Endothelial cell of umbilical vein (primary cell): ENCODE results near the gene CDK4. TPM values are rescaled to one million over a fixed set of nuclear protein-coding genes. Genes with fewer than 3 reads are reported as not detected.

Experiments
- BruUV-seq: library from RNA; stranded (reverse); fragments of 400-500 nt; replicated peaks from 2 replicates; lab custom pipeline; 2021; lab: Mats Ljungman, UMichigan
- CTCF ChIA-PET: fragments of 300-600, 350-600 bp; sonication (Branson Sonifier 250); formaldehyde crosslinking; loops from one replicate; lab custom pipeline; 2021; ENCODE audit warnings: antibody characterized with exemption, inconsistent platforms; lab: Charles Lee
- POLR2A ChIA-PET: fragments of 300-600, 350-600 bp; sonication (Branson Sonifier 250); formaldehyde crosslinking; loops from one replicate; lab custom pipeline; 2021; ENCODE audit warnings: antibody characterized with exemption, inconsistent platforms; lab: Charles Lee
- DNase-seq: peaks from one replicate; pipeline ENCODE4 v3.0.0-alpha.2; 2011; ENCODE audit warnings: low read depth, low spot score
- FAIRE-seq: peaks from 2 replicates; lab custom pipeline; 2011; peaks lifted over from hg19 to GRCh38; lab: Jason Lieb, UNC
- H2AFZ ChIP-seq: 2 replicates; pipeline ENCODE4 v1.6.0; 2012; ENCODE audit warnings: low read depth, low read length, control low read depth, inconsistent platforms
- H3K27ac ChIP-seq: 2 replicates; pipeline ENCODE4 v1.5.1; 2011; ENCODE audit warnings: low read depth, mild to moderate bottlenecking, control low read depth, low read length, moderate library complexity; ENCODE audit not compliant: insufficient read depth
- H3K27me3 ChIP-seq, 2 experiments: 2 replicates each; pipeline versions ENCODE4 v1.6.0 to v1.6.1; 2011; ENCODE audit warnings: low read length in 2 of 2, mixed read lengths in 1 of 2; ENCODE audit not compliant: control insufficient read depth in 2 of 2, insufficient read depth in 2 of 2
- H3K36me3 ChIP-seq, 2 experiments: 2 replicates in 1 of 2; 3 replicates in 1 of 2; pipeline ENCODE4 v1.5.1; 2011; ENCODE audit warnings: low read length in 2 of 2, mild to moderate bottlenecking in 1 of 2, moderate library complexity in 1 of 2; ENCODE audit not compliant: control insufficient read depth in 2 of 2, insufficient read depth in 2 of 2; ENCODE audit errors: extremely low read depth in 1 of 2
- H3K4me1 ChIP-seq: 3 replicates; pipeline ENCODE4 v1.5.1; 2011; ENCODE audit warnings: mild to moderate bottlenecking, low read length; ENCODE audit not compliant: control insufficient read depth, insufficient read depth; ENCODE audit errors: extremely low read depth
- H3K4me2 ChIP-seq: 2 replicates; pipeline ENCODE4 v1.6.1; 2011; ENCODE audit warnings: low read length, control low read depth, mixed read lengths; ENCODE audit not compliant: insufficient read depth
- H3K4me3 ChIP-seq, 3 experiments: fragments of 200-600 bp in 1 of 3; sonication (generic), shearing (Covaris generic) in 1 of 3; replicated peaks in 1 of 3; 2 replicates each; pipeline ENCODE4 v1.5.1; 2011 to 2016; ENCODE audit warnings: control low read depth in 3 of 3, low read length in 3 of 3, mild to moderate bottlenecking in 2 of 3, inconsistent platforms in 1 of 3, low read depth in 1 of 3, moderate library complexity in 1 of 3; ENCODE audit not compliant: insufficient read depth in 1 of 3
- H3K79me2 ChIP-seq: 2 replicates; pipeline ENCODE4 v1.6.0; 2012; ENCODE audit warnings: low read length, inconsistent platforms; ENCODE audit not compliant: control insufficient read depth, insufficient read depth
- H3K9ac ChIP-seq: replicated peaks from 2 replicates; pipeline ENCODE3; 2011; ENCODE audit warnings: low read length, control low read depth; ENCODE audit not compliant: insufficient read depth; ENCODE audit errors: extremely low read depth
- H3K9me1 ChIP-seq: replicated peaks from 3 replicates; pipeline ENCODE4 v1.6.0; 2011; ENCODE audit warnings: mild to moderate bottlenecking, low read length; ENCODE audit not compliant: control insufficient read depth, insufficient read depth; ENCODE audit errors: extremely low read depth
- H3K9me3 ChIP-seq: replicated peaks from 2 replicates; pipeline ENCODE4 v1.5.1; 2012; ENCODE audit warnings: low read length, inconsistent platforms; ENCODE audit not compliant: control insufficient read depth, insufficient read depth
- H4K20me1 ChIP-seq: replicated peaks from 2 replicates; pipeline ENCODE3; 2011; ENCODE audit warnings: mild to moderate bottlenecking, low read length; ENCODE audit not compliant: control insufficient read depth, insufficient read depth; ENCODE audit errors: extremely low read depth
- EZH2 ChIP-seq: IDR thresholded peaks from 2 replicates; pipeline ENCODE4 v1.6.1; 2012; ENCODE audit warnings: borderline replicate concordance, low read depth, mild to moderate bottlenecking, moderate library complexity, low read length, inconsistent platforms; ENCODE audit not compliant: severe bottlenecking
- MYC ChIP-seq: IDR thresholded peaks from one replicate; pipeline ENCODE4 v1.6.1; 2011; ENCODE audit warnings: mild to moderate bottlenecking, low read depth, low read length
- dilution Hi-C: fragments of 300-500 bp; cut with MboI; formaldehyde crosslinking; loops from one replicate; pipeline ENCODE4 v1.15.0; 2019; ENCODE audit warnings: low sequenced_read_pairs; ENCODE audit not compliant: extremely low pct_ligation_motif_present
- intact Hi-C: fragments of 100-400 bp; cut with micrococcal nuclease; formaldehyde crosslinking; loops from one replicate; pipeline ENCODE4 v1.10.0; 2022
- polyA plus RNA-seq, 4 experiments: library from polyadenylated mRNA; depleted of rRNA in 3 of 4; stranded (reverse) in 3 of 4; unstranded in 1 of 4; fragments of >200 nt; gene quantifications; 2 replicates each; pipeline versions ENCODE4 v1.2.1 to v1.2.3, GENCODE V29; 2011 to 2012; ENCODE audit warnings: missing spikeins in 1 of 4
- total RNA-seq: library from RNA; stranded (reverse); gene quantifications from 2 replicates; pipeline ENCODE4 v1.2.3, GENCODE V29; 2021
- TF ChIP-seq, protein P1 (sequence below), 2 donors: IDR thresholded peaks; 1 replicate in 1 of 2; 2 replicates in 1 of 2; pipeline ENCODE4 v1.5.1; 2011; ENCODE audit warnings: low read length in 2 of 2, mild to moderate bottlenecking in 2 of 2, moderate library complexity in 2 of 2, control low read depth in 1 of 2, inconsistent platforms in 1 of 2, low read depth in 1 of 2; ENCODE audit not compliant: insufficient read depth in 1 of 2; ENCODE audit errors: extremely low read depth in 1 of 2

Gene CDK4
- total and polyA plus RNA-seq, 2 donors (not counting 3 experiments of a cell fraction or from before 2014, with no cell fraction given), result 171 to 332 TPM

DNA sequence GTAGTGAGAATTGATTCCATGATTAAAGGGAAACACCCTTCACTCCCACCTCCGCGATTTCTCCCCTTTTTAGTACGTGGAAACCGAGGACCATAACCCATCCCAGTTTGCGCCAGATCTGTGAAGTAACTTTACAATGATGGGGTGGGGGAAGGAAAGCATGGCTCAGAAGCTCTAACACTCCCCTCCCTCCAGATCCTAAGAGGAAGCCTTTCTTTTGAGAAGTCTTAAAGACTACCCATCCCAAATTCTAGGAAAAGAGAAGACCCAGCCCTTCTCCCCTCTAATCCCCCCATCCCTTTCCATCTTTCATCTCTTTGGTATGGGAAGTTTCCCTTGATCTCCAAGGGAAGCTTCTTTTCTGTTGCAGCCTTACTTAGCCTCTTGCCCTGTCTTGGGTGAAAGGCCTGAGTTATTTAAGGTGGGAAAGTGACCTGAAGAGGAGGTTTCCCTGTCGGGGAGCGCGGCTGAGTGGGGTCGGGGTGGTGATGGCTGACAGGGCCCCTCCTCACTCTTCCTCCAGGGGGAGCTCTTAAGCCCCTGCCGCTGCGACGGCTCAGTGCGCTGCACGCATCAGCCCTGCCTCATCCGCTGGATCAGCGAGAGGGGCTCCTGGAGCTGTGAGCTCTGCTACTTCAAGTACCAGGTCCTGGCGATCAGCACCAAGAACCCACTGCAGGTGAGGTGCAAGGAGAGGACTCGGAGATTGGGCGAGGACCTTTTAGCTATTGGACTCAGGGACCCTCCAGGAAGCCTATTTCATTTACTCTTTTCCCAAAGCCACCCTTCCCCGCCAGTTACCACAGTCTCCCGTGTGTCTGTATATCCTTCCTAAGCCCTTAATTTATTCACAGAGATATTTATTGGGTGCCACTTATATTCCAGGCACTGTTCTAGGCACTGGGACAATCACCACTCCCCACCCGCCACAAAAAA is 4.6 kb upstream of the CDK4 start:
- peaks cover 8% of the 10 kb centered on the region for H3K4me1 ChIP-seq
- no peaks in the 10 kb centered on the region for H4K20me1 ChIP-seq
- BruUV-seq, result no TSS peak
- peaks cover 30 to 33% of the 10 kb centered on the region in 2 experiments for H3K27me3 ChIP-seq
- H3K9me3 ChIP-seq, result no peaks in the 10 kb centered on the region
- peak; percentile 43 for FAIRE-seq
- intact Hi-C loops (loop anchor here (1.0 kb wide), 1 partner anchor 149 kb away; no protein-coding TSS in a partner anchor), dilution Hi-C loops (no loop called here)
- H3K4me3 ChIP-seq, result no peak overlapping the region
- H3K79me2 ChIP-seq, result peaks cover 3% of the 10 kb centered on the region
- no peak for DNase-seq
- ChIA-PET CTCF (interaction anchor here (0.5 to 2.6 kb wide), 22 partner anchors 9 to 185 kb away, joined by 3 to 48 read pairs (median 4); partner anchors contain the start of genes ATP23, CYP27B1, EEF1AKMT3 and METTL1), POLR2A (no interaction called here)
- H3K27ac ChIP-seq, result no peak overlapping the region
- peak overlapping the region; percentile 7 for H3K4me2 ChIP-seq
- H3K9me1 ChIP-seq, result no peaks in the 10 kb centered on the region
- H3K36me3 ChIP-seq, result no peaks in the 10 kb centered on the region
- TF ChIP-seq EZH2, result peak; percentile 47
- no peak for TF ChIP-seq MYC
- TF ChIP-seq, protein P1, sequence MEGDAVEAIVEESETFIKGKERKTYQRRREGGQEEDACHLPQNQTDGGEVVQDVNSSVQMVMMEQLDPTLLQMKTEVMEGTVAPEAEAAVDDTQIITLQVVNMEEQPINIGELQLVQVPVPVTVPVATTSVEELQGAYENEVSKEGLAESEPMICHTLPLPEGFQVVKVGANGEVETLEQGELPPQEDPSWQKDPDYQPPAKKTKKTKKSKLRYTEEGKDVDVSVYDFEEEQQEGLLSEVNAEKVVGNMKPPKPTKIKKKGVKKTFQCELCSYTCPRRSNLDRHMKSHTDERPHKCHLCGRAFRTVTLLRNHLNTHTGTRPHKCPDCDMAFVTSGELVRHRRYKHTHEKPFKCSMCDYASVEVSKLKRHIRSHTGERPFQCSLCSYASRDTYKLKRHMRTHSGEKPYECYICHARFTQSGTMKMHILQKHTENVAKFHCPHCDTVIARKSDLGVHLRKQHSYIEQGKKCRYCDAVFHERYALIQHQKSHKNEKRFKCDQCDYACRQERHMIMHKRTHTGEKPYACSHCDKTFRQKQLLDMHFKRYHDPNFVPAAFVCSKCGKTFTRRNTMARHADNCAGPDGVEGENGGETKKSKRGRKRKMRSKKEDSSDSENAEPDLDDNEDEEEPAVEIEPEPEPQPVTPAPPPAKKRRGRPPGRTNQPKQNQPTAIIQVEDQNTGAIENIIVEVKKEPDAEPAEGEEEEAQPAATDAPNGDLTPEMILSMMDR (IDR thresholded peaks at IDR 0.05; ENCODE audit: extremely low read depth in 1 of 2, insufficient read depth in 1 of 2, low read depth in 1 of 2, low read length in 2 of 2), result peak; percentile 70 to 84
- no peak overlapping the region for H3K9ac ChIP-seq
- no peak overlapping the region for H2AFZ ChIP-seq
